TTC549 (cell line): ENCODE measurements around the gene NPAS3.

Experiments used
- FAIRE-seq: peaks from 2 replicates; lab custom pipeline; 2012; peaks lifted over from hg19 to GRCh38; lab: Jason Lieb, UNC

NPAS3 gene

GRCh38 chr14:33643426-33644181, 704.9 kb downstream of the NPAS3 start:
- FAIRE-seq = no peak

GRCh38 chr14:33646692-33647260, 708.1 kb downstream of the NPAS3 start:
- FAIRE-seq = no peak

- no peak for FAIRE-seq
Observed at GRCh38 chr14:33647385-33647786, 708.7 kb downstream of the NPAS3 start.

DNA sequence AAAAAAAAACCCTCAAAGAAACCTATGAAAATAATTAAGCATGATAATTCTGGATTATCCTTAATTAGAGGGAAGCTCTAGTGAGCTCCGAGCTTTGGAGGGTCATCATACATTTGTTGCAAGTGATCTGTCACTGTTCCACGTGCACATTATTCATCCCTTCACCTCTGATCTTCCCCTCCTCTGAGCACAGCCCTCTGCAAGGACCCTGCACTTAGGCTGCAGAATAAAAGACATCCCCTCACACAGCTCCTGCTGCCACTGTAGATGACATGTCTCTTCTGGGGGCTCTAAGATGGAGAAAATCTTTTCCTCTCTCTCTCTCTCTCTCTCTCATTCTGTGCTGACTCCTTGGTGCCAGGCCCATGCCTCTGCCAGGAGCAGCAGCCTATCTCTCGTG, 711.8 kb downstream of the NPAS3 start:
- FAIRE-seq = no peak

DNA sequence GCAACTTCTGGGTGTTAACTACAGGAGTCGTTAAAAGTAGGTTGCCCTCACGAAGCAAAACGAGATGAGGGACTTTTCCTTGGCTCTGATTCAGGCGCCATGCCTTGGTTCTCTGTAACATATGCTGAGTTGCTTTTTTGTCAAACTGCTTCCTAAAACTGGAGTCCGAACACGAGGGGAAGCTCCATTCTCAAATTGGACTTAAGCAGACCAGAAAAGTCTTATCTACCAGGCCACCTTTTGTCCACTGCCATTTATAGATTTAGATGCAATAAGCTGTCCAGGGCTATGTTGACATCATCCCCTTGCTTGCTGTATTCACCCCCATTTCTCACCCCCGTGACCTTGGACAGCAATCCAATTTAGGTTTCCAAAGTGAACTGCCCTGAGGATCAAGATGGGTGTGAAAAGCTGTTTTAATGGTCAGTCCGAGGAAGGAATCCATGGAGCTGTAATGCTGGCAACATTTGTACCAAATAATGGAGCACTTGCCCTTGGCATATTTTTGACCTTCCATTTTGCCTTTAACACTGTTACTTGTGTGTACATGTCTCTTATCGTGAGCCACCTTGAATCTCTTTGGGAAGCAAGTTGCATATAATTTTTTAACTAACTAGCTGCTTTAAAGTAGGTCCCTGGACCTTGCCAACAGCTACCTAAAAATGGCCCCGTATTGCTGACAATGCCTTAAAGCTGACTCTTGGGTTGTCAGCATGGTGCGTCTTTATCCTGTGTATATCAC, 714.1 kb downstream of the NPAS3 start:
- FAIRE-seq = no peak

DNA sequence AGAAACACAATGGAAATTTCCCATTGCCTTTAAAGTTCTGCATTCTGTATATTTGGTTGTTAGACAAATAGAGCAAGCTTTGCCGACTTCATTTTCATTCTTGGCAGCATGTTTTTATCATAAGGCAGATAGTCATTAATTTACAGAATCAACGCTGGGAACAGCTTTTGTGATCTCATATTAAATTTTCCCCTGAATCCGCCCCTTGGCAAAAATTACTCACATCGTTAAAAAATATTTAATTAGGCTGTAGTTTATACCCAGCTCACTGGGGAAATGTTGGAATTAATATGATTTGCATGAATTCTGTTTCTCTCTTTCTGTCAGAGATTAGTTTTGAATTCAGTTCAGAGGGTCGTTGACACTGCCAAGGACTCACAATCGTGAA, 714.6 kb downstream of the NPAS3 start:
- FAIRE-seq = no peak

DNA sequence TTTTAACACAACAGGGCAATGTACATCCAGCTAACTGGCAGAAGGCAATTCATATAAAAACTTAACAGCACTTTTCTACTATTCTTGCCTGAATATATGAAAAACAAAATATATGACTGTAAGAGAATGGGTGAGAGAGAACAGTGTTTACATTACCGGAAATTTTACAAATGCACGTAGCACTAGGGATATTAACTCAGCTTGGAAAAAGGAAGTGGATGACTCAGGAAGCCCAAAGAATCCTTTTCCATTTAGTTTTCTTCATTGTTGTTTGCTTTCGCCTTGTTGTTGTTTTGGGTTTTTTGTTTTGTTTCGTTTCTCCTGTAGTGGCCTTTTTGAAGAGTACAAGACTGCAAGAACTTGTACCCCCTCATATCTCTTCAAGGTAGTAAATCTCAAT, 716.7 kb downstream of the NPAS3 start:
- no peak for FAIRE-seq

GRCh38 chr14:33657476-33657875, 718.8 kb downstream of the NPAS3 start:
- no peak for FAIRE-seq

GRCh38 chr14:33660248-33660647, 721.6 kb downstream of the NPAS3 start:
- FAIRE-seq = no peak

GRCh38 chr14:33661101-33661500, 722.4 kb downstream of the NPAS3 start:
- FAIRE-seq = no peak

DNA sequence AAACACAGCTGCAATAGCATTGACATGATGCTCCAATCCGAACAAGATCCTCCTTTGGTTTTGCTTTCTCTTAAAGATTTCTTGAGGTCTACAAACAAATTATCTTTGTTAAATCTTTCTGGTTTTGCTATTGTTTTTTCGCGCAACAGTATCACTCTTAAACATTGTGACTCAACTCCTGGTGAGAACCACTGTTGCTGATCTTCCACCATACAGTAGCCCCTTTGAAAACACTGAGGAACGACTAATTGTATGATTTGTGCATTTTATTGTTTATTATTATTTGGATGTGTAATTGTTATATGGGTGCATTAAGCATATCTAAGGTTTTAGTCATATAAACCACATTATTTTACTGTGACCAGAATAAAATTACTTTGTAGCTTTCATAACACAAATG, 729.4 kb downstream of the NPAS3 start:
- no peak for FAIRE-seq

DNA sequence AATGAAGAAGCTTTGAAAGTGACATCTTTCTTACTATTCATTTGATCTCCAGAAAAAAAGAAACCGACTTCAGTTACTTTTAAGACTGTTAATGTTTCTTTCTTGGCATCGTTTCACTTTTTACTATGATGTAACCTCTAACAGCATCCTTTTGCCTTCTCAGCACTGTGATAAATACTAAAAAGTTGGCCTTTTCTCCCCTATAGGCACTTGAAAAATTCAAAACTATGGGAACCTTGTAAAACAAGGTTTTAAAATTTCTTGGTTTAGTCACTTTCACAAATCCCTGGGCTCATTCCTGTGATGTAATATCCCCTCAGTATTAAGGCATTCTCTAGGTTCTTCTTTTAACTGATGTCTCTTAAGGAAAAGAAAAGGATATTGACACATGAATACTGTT, 730.4 kb downstream of the NPAS3 start:
- no peak for FAIRE-seq

- no peak for FAIRE-seq
Observed at GRCh38 chr14:33670235-33670634, 731.6 kb downstream of the NPAS3 start.

DNA sequence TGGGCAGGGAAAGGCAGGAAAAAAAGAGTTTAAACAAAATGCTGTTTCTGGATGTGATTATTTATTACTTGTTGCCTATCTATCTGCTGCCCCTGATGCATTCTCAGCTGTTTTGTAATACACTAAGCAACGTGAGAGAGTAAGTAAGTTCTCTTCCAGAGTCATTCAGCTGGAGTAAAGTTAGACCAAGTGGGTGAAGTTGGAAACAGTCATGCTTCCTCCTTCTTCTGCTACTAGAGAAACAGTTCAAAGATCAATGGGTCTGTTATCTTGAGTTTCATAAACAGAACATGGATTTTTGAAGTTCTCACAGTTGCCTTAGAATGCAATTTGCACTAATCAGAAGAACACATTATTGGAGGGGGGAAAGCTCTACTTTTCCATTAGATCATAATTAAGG, 732.9 kb downstream of the NPAS3 start:
- no peak for FAIRE-seq

DNA sequence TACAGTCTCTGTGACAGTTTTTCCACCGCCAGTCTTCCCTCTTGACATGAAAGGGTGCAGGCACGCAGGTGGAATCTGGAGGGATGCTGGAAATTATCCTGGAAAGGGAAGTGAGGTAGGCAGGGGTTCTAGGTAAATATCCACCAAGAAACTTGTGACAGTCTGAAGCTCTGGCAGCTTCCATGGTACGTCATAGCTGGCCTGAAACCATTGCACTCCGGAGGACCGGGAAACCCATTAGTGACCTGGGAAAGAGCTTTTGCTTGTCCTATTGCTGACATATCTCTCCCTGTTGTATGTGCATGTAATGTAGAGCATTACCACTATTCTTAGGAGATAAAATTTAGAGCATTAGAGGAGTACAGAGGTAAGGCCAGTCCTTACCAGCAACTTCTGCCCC, 736.2 kb downstream of the NPAS3 start:
- FAIRE-seq = no peak

DNA sequence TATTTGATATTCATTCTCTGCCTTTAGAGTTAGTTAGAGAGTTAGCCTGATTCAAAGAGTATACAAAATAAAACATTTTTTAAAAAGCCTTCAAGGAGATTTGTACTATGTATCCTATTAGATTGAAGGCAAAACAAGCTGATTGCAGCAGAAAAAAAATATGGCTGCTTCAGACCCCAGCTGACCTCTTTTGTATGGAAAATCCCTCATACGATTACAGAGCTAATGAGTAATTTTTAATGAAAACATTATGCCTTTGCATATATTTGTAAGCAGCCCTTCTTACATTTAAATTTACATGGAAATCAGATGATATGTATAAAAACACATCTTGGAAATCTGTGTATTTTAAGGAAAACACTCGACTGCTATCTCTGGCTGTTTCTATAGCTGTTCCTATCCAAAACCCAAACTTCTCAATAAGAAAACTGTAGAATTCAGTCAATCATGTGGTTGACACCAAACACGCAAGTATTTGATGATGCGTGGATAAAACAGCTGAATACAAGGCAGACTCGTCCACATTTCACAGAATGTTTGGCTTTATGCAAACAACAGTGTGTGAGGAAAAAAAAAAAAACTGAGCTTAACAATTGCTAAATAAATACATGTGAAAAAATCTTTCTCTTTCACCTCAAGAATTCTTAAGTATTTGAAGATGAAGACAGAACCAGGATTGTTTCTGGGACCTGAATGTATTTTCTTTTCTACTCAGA, 736.9 kb downstream of the NPAS3 start:
- no peak for FAIRE-seq

DNA sequence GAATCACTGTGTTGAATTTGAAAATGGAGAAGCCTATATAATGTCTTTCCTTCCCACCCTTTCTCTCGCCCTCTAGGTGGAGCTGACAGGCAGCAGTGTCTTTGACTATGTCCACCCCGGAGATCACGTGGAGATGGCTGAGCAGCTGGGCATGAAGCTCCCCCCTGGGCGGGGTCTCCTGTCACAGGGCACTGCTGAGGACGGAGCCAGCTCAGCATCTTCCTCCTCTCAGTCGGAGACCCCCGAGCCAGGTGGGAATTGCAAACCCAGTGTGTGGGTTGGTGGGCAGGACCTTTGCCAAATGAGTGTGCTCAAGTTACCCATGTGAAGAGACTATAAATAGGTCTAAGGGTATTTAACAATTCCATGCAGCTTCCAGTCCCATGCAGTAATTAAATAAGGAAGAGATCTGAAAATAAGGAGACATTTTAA, 737.5 kb downstream of the NPAS3 start:
- no peak for FAIRE-seq

GRCh38 chr14:33676891-33677290, 738.2 kb downstream of the NPAS3 start:
- FAIRE-seq = no peak

- FAIRE-seq = no peak
Observed at GRCh38 chr14:33678005-33678404, 739.3 kb downstream of the NPAS3 start.

DNA sequence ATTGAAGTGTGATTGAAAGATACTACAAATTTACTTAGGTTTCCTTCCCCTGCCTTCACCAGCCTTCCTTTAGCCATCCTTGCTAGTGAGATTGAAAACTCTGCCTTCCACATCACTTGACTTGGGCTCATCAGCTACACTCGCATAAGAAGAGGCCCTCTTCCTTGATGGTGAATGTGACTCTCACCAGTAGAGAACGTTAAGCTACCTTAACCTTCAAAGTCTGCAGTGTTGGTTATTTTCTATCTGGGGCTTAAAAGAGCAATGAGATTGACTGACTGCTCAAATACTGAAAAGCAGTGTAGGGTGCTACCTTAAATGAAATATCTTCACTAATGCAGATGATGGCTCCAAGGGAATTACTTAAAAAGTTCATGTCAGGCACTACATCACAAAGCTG, 740.3 kb downstream of the NPAS3 start:
- FAIRE-seq = no peak

- FAIRE-seq = no peak
Observed at GRCh38 chr14:33679461-33680225, 741.0 kb downstream of the NPAS3 start.

DNA sequence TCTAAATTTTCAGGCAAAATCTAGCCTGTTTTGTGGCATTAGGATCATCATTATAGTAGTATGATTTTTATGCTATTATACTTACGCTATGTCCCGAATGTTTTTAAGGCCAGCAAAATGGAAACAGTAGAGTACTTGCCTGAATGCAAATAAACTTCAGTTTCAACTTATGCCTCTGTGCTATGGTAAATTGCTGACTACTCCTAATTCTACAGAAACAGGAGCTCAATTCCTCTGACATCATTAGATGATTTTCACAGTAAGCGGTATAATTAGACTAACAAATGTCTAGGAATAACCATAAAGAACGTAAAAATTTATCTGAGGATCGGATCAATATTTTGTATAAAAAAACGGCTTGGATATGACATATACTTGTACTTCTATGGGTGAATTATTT, 742.2 kb downstream of the NPAS3 start:
- no peak for FAIRE-seq
